ENCODE measurements around the gene TMBIM1. TPM values are rescaled to one million over a fixed set of nuclear protein-coding genes. Genes with fewer than 3 reads are reported as not detected.

Gene TMBIM1
- total RNA-seq, 2 donors from 2014 or later, result 42.8 to 79.0 TPM

GRCh38 chr2:218234521-218234920, 57.8 kb downstream of the TMBIM1 start:
- H3K27me3 Mint-ChIP-seq, result no peaks in the 10 kb centered on the region
- H3K27ac Mint-ChIP-seq, result peak overlapping the region; percentile 14 to 51
- DNase-seq (ENCODE audit: low spot score) (no peak), ATAC-seq (no peak)
- peaks cover 23 to 43% of the 10 kb centered on the region in 2 donors for H3K4me1 Mint-ChIP-seq (ENCODE audit: low read depth in 2 of 2)
- no peak overlapping the region for H3K4me3 Mint-ChIP-seq
- no peaks in the 10 kb centered on the region for H3K9me3 Mint-ChIP-seq
- peaks cover 46% of the 10 kb centered on the region for H3K36me3 Mint-ChIP-seq

GRCh38 chr2:218233543-218233942, 58.8 kb downstream of the TMBIM1 start:
- H3K27me3 Mint-ChIP-seq, result no peaks in the 10 kb centered on the region
- peak overlapping the region; percentile 49 to 51 for H3K27ac Mint-ChIP-seq
- no peak for ATAC-seq
- H3K4me3 Mint-ChIP-seq, result no peak overlapping the region
- DNase-seq (ENCODE audit: low spot score), result no peak
- peaks cover 46% of the 10 kb centered on the region for H3K36me3 Mint-ChIP-seq
- H3K9me3 Mint-ChIP-seq, result no peaks in the 10 kb centered on the region
- H3K4me1 Mint-ChIP-seq (ENCODE audit: low read depth in 2 of 2), result peaks cover 29 to 44% of the 10 kb centered on the region in 2 donors

- Mint-ChIP-seq H3K4me3 (peak overlapping the region; percentile 79), H3K36me3 (peaks cover 59% of the 10 kb centered on the region), H3K27ac (peak overlapping the region; percentile 91 to 94), H3K4me1 (ENCODE audit: low read depth in 2 of 2) (peaks cover 44 to 60% of the 10 kb centered on the region in 2 donors), H3K27me3 (no peaks in the 10 kb centered on the region), H3K9me3 (no peaks in the 10 kb centered on the region)
- DNase-seq (ENCODE audit: low spot score), result peak; percentile 64
- ATAC-seq, result peak; percentile 79 to 85
These were observed 61.4 kb downstream of the TMBIM1 start for GRCh38 chr2:218230882-218231281.

- peaks cover 54 to 70% of the 10 kb centered on the region in 2 donors for H3K4me1 Mint-ChIP-seq (ENCODE audit: low read depth in 2 of 2)
- H3K4me3 Mint-ChIP-seq, result peak overlapping the region; percentile 79
- H3K36me3 Mint-ChIP-seq, result peaks cover 64% of the 10 kb centered on the region
- H3K9me3 Mint-ChIP-seq, result no peaks in the 10 kb centered on the region
- ATAC-seq (peak; percentile 45 to 64), DNase-seq (ENCODE audit: low spot score) (no peak)
- H3K27ac Mint-ChIP-seq, result peak overlapping the region; percentile 91 to 94
- H3K27me3 Mint-ChIP-seq, result no peaks in the 10 kb centered on the region
These were observed 62.5 kb downstream of the TMBIM1 start for GRCh38 chr2:218229851-218230250.

GRCh38 chr2:218229239-218229638, 63.1 kb downstream of the TMBIM1 start:
- Mint-ChIP-seq H3K9me3 (no peaks in the 10 kb centered on the region), H3K27me3 (no peaks in the 10 kb centered on the region), H3K4me3 (peak overlapping the region; percentile 79), H3K36me3 (peaks cover 64% of the 10 kb centered on the region), H3K4me1 (ENCODE audit: low read depth in 2 of 2) (peaks cover 60 to 72% of the 10 kb centered on the region in 2 donors), H3K27ac (peak overlapping the region; percentile 91 to 94)
- ATAC-seq (peak; percentile 90 to 92), DNase-seq (ENCODE audit: low spot score) (peak; percentile 73)

- H3K27me3 Mint-ChIP-seq, result no peaks in the 10 kb centered on the region
These were observed 63.8 kb downstream of the TMBIM1 start for GRCh38 chr2:218228366-218229090.

GRCh38 chr2:218226903-218227302, 65.4 kb downstream of the TMBIM1 start:
- no peaks in the 10 kb centered on the region for H3K27me3 Mint-ChIP-seq
- peaks cover 72 to 78% of the 10 kb centered on the region in 2 donors for H3K4me1 Mint-ChIP-seq (ENCODE audit: low read depth in 2 of 2)
- H3K36me3 Mint-ChIP-seq, result peaks cover 52% of the 10 kb centered on the region
- H3K9me3 Mint-ChIP-seq, result no peaks in the 10 kb centered on the region
- DNase-seq (ENCODE audit: low spot score) (no peak), ATAC-seq (no peak)
- peak overlapping the region; percentile 49 for H3K4me3 Mint-ChIP-seq
- peak overlapping the region; percentile 91 to 94 for H3K27ac Mint-ChIP-seq

More at GRCh38 chr2:218228366-218229090, 63.8 kb downstream of the TMBIM1 start:
- H3K27ac Mint-ChIP-seq, result peak overlapping the region; percentile 91 to 94
- peaks cover 60% of the 10 kb centered on the region for H3K36me3 Mint-ChIP-seq
- peak overlapping the region; percentile 79 for H3K4me3 Mint-ChIP-seq
- H3K4me1 Mint-ChIP-seq (ENCODE audit: low read depth in 2 of 2), result peaks cover 63 to 71% of the 10 kb centered on the region in 2 donors
- H3K9me3 Mint-ChIP-seq, result no peaks in the 10 kb centered on the region
- no peak for DNase-seq (ENCODE audit: low spot score)
- no peak for ATAC-seq

Other genes with a start within 250 kb of the TMBIM1 start
- under 1 TPM in 1 of 2 donors, not detected in 1; 0.86 TPM for gene RUFY4, start 223.2 kb downstream of the TMBIM1 start, total RNA-seq
- gene CXCR2, start 166.5 kb downstream of the TMBIM1 start, total RNA-seq, result 1 to 10 TPM in 1 of 2 donors, under 1 TPM in 1; 0.47 to 2.1 TPM
- under 1 TPM in 1 of 2 donors, not detected in 1; 0.28 TPM for gene CXCR1, start 125.5 kb downstream of the TMBIM1 start, total RNA-seq
- gene ARPC2, start 75.3 kb downstream of the TMBIM1 start, total RNA-seq, result 100 to 1,000 TPM; 509 to 675 TPM
- gene GPBAR1, start 31.5 kb downstream of the TMBIM1 start, total RNA-seq, result 1 to 10 TPM; 2.6 to 3.0 TPM
- gene AAMP, start 22.4 kb downstream of the TMBIM1 start, total RNA-seq, result 100 to 1,000 TPM in 1 of 2 donors, 10 to 100 TPM in 1; 75.6 to 104 TPM
- gene PNKD, start 22.0 kb downstream of the TMBIM1 start, total RNA-seq, result 10 to 100 TPM; 20.6 to 22.0 TPM
- gene CATIP, start 64.4 kb upstream of the TMBIM1 start, total RNA-seq, result not detected
- gene SLC11A1, start 89.8 kb upstream of the TMBIM1 start, total RNA-seq, result under 1 TPM in 1 of 2 donors, not detected in 1; 0.11 TPM
- 100 to 1,000 TPM in 1 of 2 donors, 10 to 100 TPM in 1; 92.5 to 106 TPM for gene CTDSP1, start 107.4 kb upstream of the TMBIM1 start, total RNA-seq
- gene VIL1, start 126.6 kb upstream of the TMBIM1 start, total RNA-seq, result under 1 TPM in 1 of 2 donors, not detected in 1; 0.10 TPM

All from natural killer cell treated with Interleukin-12 subunit alpha and Interleukin-12 subunit beta and Interleukin-15 and Interleukin-18, amount 100 ng/mL, for 72 hours (primary cell).